ENCODE measurements around the gene CASQ2. TPM values are rescaled to one million over a fixed set of nuclear protein-coding genes. Genes with fewer than 3 reads are reported as not detected.

The CASQ2 gene
- total RNA-seq, 2 donors from 2014 or later = 673 to 1,066 TPM

- Histone ChIP-seq H3K9me3 (no peaks in the 10 kb centered on the region), H3K36me3 (peaks cover 12% of the 10 kb centered on the region), H3K27ac (no peak overlapping the region), H3K27me3 (no peaks in the 10 kb centered on the region), H3K4me1 (peaks cover 0 to 24% of the 10 kb centered on the region in 2 donors), H3K4me3 (no peak overlapping the region)
- TF ChIP-seq CTCF (IDR thresholded peaks at IDR 0.05) = no peak
- no peak for DNase-seq (ENCODE audit: low spot score)
These were observed 85.7 kb downstream of the CASQ2 start for GRCh38 chr1:115682792-115683191.

DNA sequence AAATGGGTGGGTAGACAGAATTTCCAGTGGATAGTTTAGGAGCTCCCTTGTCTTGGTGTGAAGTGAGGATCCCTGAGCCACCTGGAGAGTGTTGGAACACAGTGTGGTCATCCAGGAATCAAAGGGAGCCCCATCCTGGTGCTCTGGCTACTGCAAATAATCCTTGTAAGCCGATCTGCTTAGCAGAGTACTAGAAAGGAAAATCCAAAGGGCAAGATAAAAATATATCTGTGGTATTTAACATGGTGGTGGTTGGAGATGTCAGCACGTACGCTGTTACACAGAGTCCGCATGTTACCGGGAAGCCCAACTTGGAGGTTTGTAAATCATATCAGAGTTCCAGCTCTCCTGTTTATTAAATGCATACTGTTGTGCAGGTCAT, 87.8 kb downstream of the CASQ2 start:
- DNase-seq (ENCODE audit: low spot score) = no peak
- no peak for TF ChIP-seq CTCF (IDR thresholded peaks at IDR 0.05)
- Histone ChIP-seq H3K27ac (peak overlapping the region; percentile 29 to 50), H3K9me3 (no peaks in the 10 kb centered on the region), H3K4me1 (peaks cover 0 to 33% of the 10 kb centered on the region in 2 donors), H3K27me3 (no peaks in the 10 kb centered on the region), H3K36me3 (peaks cover 12% of the 10 kb centered on the region), H3K4me3 (no peak overlapping the region)

- peak; percentile 67 for DNase-seq (ENCODE audit: low spot score)
- Histone ChIP-seq H3K36me3 (no peaks in the 10 kb centered on the region), H3K4me1 (peaks cover 0 to 33% of the 10 kb centered on the region in 2 donors)
These were observed 89.3 kb downstream of the CASQ2 start for GRCh38 chr1:115679141-115679611.

DNA sequence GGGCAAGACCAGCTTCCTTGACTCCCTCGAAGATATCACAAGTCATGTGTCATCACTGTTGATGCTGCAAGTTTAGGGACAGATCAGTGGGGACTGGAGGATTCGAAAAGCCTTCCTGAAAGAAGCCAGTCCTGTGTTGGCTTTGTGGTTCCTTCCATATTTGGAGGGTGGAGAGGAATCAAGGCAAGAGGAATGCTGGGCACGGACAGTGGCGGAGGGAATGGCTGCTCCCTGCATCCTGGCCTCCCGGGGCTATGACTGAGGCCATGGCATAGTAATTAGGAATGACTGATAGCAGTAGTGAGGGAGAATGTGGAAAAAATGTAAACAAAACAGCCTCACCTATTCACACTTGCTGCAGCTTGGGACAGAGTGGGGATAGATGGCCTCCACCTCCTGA, 90.4 kb downstream of the CASQ2 start:
- H3K4me1 ChIP-seq = peaks cover 0 to 35% of the 10 kb centered on the region in 2 donors
- DNase-seq (ENCODE audit: low spot score) = no peak
- H3K4me3 ChIP-seq = no peak overlapping the region
- no peaks in the 10 kb centered on the region for H3K36me3 ChIP-seq
- no peak overlapping the region for H3K27ac ChIP-seq
- no peak for TF ChIP-seq CTCF (IDR thresholded peaks at IDR 0.05)
- H3K9me3 ChIP-seq = no peaks in the 10 kb centered on the region
- H3K27me3 ChIP-seq = no peaks in the 10 kb centered on the region

More at GRCh38 chr1:115679141-115679611, 89.3 kb downstream of the CASQ2 start:
- no peaks in the 10 kb centered on the region for H3K27me3 ChIP-seq
- no peaks in the 10 kb centered on the region for H3K9me3 ChIP-seq
- H3K27ac ChIP-seq = peak overlapping the region; percentile 42 to 48
- TF ChIP-seq CTCF (IDR thresholded peaks at IDR 0.05) = no peak
- no peak overlapping the region for H3K4me3 ChIP-seq

- no peaks in the 10 kb centered on the region for H3K9me3 ChIP-seq
- H3K27ac ChIP-seq = no peak overlapping the region
- H3K27me3 ChIP-seq = no peaks in the 10 kb centered on the region
- H3K36me3 ChIP-seq = no peaks in the 10 kb centered on the region
- H3K4me3 ChIP-seq = no peak overlapping the region
- TF ChIP-seq CTCF (IDR thresholded peaks at IDR 0.05) = no peak
- no peak for DNase-seq (ENCODE audit: low spot score)
- peaks cover 0 to 40% of the 10 kb centered on the region in 2 donors for H3K4me1 ChIP-seq
These were observed 90.9 kb downstream of the CASQ2 start for GRCh38 chr1:115677565-115677964.

DNA sequence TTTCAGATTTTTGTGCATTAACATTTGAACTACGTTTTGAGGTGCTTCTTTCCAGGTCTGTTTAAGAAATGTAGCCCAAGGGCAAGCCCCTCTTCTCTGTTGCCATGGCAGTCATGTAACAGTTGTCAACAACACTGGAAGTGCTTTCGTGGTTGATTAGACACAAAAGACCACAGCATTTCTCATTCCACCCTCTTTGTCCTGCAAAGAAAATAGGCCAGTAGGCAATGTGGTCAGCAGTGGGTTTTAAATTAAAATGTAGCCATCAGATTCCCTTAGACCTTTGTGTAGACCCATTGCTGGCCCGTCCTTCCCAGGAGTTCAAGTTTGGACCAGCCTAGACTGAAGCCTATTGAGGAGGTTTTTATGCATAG, 91.3 kb downstream of the CASQ2 start:
- no peak for DNase-seq (ENCODE audit: low spot score)
- no peak overlapping the region for H3K27ac ChIP-seq
- H3K9me3 ChIP-seq = no peaks in the 10 kb centered on the region
- no peaks in the 10 kb centered on the region for H3K36me3 ChIP-seq
- no peak overlapping the region for H3K4me3 ChIP-seq
- no peaks in the 10 kb centered on the region for H3K27me3 ChIP-seq
- TF ChIP-seq CTCF (IDR thresholded peaks at IDR 0.05) = no peak
- H3K4me1 ChIP-seq = peaks cover 0 to 42% of the 10 kb centered on the region in 2 donors
